Fibroblast of the aortic adventitia (primary cell): ENCODE data around the gene PHETA1. TPM values are rescaled to one million over a fixed set of nuclear protein-coding genes. Genes with fewer than 3 reads are reported as not detected.

ENCODE experiments used
- DNase-seq: peaks from one replicate; pipeline ENCODE4 v3.0.0-alpha.2; 2010; ENCODE audit warnings: low read depth
- H3K4me3 ChIP-seq: 2 replicates; pipeline ENCODE4 v1.5.1; 2011; ENCODE audit warnings: low read depth, mild to moderate bottlenecking, control low read depth, low read length, moderate library complexity
- total RNA-seq: library from RNA; depleted of rRNA; stranded (reverse); fragments of >200 nt; gene quantifications from 2 replicates; pipeline ENCODE4 v1.2.3, GENCODE V29; 2012; ENCODE audit warnings: low replicate concordance
- TF ChIP-seq, protein P1 (sequence below): IDR thresholded peaks from 2 replicates; pipeline ENCODE4 v1.5.1; 2011; ENCODE audit warnings: mild to moderate bottlenecking, low read length, control low read depth, inconsistent platforms; ENCODE audit not compliant: insufficient read depth

Gene PHETA1
- total RNA-seq, 1 donor, result 7.3 TPM

DNA sequence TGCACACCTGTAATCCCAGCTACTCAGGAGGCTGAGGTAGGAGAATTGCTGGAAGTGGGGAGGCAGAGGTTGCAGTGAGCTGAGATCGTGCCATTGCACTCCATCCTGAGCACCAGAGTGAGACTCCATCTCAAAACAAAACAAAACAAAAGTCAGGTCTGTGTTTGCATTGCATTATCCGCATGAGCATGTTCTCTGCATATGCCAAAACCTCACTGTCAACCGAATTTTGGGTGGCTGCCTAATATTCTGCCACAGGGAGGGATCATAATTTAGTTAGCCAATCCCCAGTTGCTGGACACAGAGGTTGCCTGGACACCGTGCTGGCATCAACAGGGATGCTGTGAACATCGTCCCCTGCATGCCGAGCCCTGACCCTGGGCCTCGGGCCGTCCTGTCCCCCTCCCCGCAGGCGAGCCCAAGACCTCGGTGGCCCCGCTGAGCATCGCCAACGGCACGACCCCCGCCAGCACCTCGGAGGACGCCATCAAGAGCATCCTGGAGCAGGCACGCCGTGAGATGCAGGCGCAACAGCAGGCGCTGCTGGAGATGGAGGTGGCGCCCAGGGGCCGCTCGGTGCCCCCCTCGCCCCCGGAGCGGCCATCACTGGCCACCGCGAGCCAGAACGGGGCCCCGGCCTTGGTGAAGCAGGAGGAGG lies 49.2 kb downstream of the PHETA1 start:
- DNase-seq, result no peak
- H3K4me3 ChIP-seq, result no peak overlapping the region
- TF ChIP-seq, protein P1, sequence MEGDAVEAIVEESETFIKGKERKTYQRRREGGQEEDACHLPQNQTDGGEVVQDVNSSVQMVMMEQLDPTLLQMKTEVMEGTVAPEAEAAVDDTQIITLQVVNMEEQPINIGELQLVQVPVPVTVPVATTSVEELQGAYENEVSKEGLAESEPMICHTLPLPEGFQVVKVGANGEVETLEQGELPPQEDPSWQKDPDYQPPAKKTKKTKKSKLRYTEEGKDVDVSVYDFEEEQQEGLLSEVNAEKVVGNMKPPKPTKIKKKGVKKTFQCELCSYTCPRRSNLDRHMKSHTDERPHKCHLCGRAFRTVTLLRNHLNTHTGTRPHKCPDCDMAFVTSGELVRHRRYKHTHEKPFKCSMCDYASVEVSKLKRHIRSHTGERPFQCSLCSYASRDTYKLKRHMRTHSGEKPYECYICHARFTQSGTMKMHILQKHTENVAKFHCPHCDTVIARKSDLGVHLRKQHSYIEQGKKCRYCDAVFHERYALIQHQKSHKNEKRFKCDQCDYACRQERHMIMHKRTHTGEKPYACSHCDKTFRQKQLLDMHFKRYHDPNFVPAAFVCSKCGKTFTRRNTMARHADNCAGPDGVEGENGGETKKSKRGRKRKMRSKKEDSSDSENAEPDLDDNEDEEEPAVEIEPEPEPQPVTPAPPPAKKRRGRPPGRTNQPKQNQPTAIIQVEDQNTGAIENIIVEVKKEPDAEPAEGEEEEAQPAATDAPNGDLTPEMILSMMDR, result no peak

DNA sequence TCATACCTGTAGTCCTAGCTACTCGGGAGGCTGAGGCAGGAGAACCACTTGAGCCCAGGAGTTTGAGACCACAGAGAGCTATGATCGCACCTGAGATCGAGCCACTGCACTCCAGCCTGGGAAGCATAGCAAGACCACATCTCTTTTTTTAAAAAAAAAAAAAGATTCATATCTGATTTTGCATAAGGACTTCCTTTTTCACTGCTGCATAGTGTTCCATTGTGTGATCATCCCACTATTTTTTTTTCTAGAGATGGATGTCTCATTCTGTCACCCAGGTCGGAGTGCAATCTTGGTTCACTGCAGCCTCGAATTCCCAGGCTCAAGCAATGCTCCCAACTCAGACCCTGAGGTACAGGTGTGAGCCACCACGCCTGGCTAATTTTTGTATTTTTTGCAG lies 50.4 kb downstream of the PHETA1 start:
- no peak for DNase-seq
- TF ChIP-seq, protein P1, result no peak
- no peak overlapping the region for H3K4me3 ChIP-seq

DNA sequence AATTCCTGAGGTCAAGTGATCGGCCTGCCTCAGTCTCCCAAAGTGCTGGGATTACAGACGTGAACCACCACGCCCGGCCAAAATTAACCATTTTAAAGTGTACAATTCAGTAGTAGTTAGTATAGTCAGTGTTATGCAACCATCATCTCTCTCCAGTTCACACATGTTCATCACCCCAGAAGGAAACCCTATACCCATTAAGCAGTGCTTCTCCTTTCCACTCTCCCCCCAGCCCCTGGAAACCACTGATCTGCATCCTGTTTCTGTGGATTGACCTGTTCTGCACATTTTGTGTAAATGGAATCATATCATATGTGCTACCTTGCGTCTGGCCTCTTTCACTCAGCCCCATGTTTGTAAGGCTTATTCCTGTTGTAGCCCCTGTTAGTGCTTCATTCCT lies 52.2 kb downstream of the PHETA1 start:
- no peak for DNase-seq
- TF ChIP-seq, protein P1, result no peak
- H3K4me3 ChIP-seq, result no peak overlapping the region

DNA sequence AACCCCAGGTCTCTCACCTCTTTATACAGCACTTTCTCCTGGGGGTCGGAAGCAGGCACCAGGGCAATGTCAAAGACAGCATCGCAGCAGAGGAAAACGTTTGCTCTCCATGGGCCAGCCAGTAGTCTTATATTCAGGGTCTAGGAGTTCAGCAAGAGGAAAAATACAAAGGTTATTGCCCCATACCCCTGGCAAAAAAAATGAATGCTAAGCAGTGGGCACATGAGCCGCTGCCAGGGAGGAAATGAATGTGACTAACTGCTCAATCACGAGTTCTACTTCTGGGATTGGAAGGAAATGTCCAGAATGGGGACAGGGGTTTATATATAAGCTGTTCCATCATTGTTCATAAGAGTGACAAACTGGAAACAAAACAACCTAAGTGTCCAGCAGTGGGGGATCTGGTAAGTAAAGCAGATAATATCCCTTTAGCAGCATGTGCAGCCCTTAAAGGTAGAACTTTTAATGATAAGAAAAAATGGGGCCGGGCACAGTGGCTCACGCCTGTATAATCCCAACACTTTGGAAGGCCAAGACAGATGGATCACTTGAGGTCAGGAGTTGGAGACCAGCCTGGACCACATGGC lies 53.8 kb downstream of the PHETA1 start:
- TF ChIP-seq, protein P1, result no peak
- no peak overlapping the region for H3K4me3 ChIP-seq
- no peak for DNase-seq

DNA sequence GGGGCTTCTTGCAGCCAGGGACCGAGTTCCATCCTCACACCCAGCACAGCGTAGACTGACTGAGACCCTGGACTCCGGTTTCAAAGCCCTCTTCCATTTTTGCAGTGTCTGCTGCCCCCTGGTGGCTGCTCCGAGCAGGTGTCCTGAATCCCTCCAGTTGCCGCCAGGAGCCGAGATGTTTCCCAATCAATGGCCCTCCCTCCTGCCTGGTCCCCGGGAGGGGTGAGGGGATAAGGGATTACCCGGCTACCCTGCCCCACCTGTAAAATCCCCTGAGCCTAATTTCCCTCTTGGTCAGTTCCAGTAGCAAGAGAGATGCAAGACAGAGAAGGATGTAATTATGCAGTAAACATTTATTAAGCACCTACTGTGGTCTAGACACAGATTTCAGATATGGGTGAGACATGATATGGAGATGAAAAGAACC lies 55.0 kb downstream of the PHETA1 start:
- peak; percentile 73 for DNase-seq
- no peak overlapping the region for H3K4me3 ChIP-seq
- TF ChIP-seq, protein P1, result peak; percentile 95

DNA sequence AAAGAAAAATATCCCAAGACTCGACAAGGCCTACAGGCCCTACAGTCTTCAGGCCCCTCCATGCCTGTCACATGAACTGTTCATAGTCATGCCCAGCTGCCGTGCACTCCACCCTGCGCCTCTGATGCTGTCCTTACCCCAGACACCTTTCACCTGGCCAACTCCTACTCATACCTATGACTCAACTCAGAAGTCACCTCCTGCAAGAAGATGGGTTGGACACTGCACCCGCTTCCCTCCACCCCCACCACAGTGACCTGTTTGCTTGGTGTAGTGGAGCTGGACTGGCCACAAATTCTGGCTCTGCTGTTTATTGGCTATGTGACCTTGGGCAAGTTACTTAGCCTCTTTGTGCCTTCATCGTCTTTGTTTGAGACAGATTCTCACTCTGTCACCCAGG lies 56.2 kb downstream of the PHETA1 start:
- TF ChIP-seq, protein P1, result no peak
- DNase-seq, result no peak
- H3K4me3 ChIP-seq, result no peak overlapping the region
